Breast epithelium (tissue), 3 donors: ENCODE data around the gene PSME4.

Source experiments
- CTCF ChIP-seq, 3 donors: fragments of 450-650 bp; IDR thresholded peaks; one replicate each; pipeline ENCODE4 v1.5.1; 2016 to 2017; ENCODE audit warnings: antibody characterized with exemption in 3 of 3, mild to moderate bottlenecking in 3 of 3, moderate library complexity in 3 of 3
- POLR2A ChIP-seq: fragments of 450-650 bp; IDR thresholded peaks from one replicate; pipeline ENCODE4 v1.6.1; 2016; ENCODE audit warnings: antibody characterized with exemption, mild to moderate bottlenecking, moderate library complexity
- POLR2AphosphoS5 ChIP-seq, 3 donors: sonication (generic); formaldehyde crosslinking; IDR thresholded peaks; one replicate each; pipeline ENCODE4 v1.6.1; 2017; ENCODE audit warnings: antibody characterized with exemption in 3 of 3

- TF ChIP-seq CTCF (IDR thresholded peaks at IDR 0.05) (no peak), POLR2A (no peak), POLR2AphosphoS5 (IDR thresholded peaks at IDR 0.05) (no peak)
These were observed 103.6 kb downstream of the PSME4 start for GRCh38 chr2:53867169-53867568.
